ENCODE measurements around the gene COL25A1. TPM values are rescaled to one million over a fixed set of nuclear protein-coding genes. Genes with fewer than 3 reads are reported as not detected.

The COL25A1 gene
- total RNA-seq, 2 donors from 2014 or later, result 4.0 to 6.2 TPM

GRCh38 chr4:108833046-108833445, 469.4 kb downstream of the COL25A1 start:
- Mint-ChIP-seq H3K4me1 (peaks cover 5% of the 10 kb centered on the region), H3K4me3 (no peak overlapping the region), H3K27me3 (ENCODE audit: insufficient read depth) (peaks cover 21% of the 10 kb centered on the region), H3K36me3 (ENCODE audit: low read depth) (no peaks in the 10 kb centered on the region), H3K27ac (no peak overlapping the region), H3K9me3 (no peaks in the 10 kb centered on the region)
- peak; percentile 35 for TF ChIP-seq CTCF (conservative IDR thresholded peaks at IDR 0.05)
- Histone ChIP-seq H3K27ac (ENCODE audit: low read depth, low read length) (no peak overlapping the region), H3K9me3 (ENCODE audit: control insufficient read depth, low read length) (no peaks in the 10 kb centered on the region), H3K4me3 (ENCODE audit: low read length) (no peak overlapping the region), H3K9ac (ENCODE audit: extremely low read depth, low read length, poor library complexity, severe bottlenecking) (no peak overlapping the region), H3K4me1 (ENCODE audit: control insufficient read depth, insufficient read depth, low read length) (no peaks in the 10 kb centered on the region), H3K36me3 (ENCODE audit: control insufficient read depth, insufficient read depth, low read length) (no peaks in the 10 kb centered on the region), H3K27me3 (ENCODE audit: control insufficient read depth, insufficient read depth, low read length, poor library complexity, severe bottlenecking) (peaks cover 40% of the 10 kb centered on the region)
- DNase-seq, result no peak
- 93 to 100% methylated on average over 1 to 4 of the region's 4 CpGs for WGBS, 2 experiments (ENCODE audit: insufficient coverage in 1 of 2, insufficient read length in 1 of 2)

- no peak for TF ChIP-seq CTCF (conservative IDR thresholded peaks at IDR 0.05)
- Mint-ChIP-seq H3K9me3 (no peaks in the 10 kb centered on the region), H3K36me3 (ENCODE audit: low read depth) (no peaks in the 10 kb centered on the region), H3K27me3 (ENCODE audit: insufficient read depth) (peaks cover 30% of the 10 kb centered on the region), H3K27ac (no peak overlapping the region), H3K4me3 (no peak overlapping the region), H3K4me1 (peaks cover 5% of the 10 kb centered on the region)
- Histone ChIP-seq H3K4me1 (ENCODE audit: control insufficient read depth, insufficient read depth, low read length) (no peaks in the 10 kb centered on the region), H3K27me3 (ENCODE audit: control insufficient read depth, insufficient read depth, low read length, poor library complexity, severe bottlenecking) (peaks cover 46% of the 10 kb centered on the region), H3K9me3 (ENCODE audit: control insufficient read depth, low read length) (peaks cover 11% of the 10 kb centered on the region), H3K9ac (ENCODE audit: extremely low read depth, low read length, poor library complexity, severe bottlenecking) (no peak overlapping the region), H3K4me3 (ENCODE audit: low read length) (no peak overlapping the region), H3K27ac (ENCODE audit: low read depth, low read length) (no peak overlapping the region), H3K36me3 (ENCODE audit: control insufficient read depth, insufficient read depth, low read length) (no peaks in the 10 kb centered on the region)
- WGBS, 2 experiments (ENCODE audit: insufficient coverage in 1 of 2, insufficient read length in 1 of 2), result 89% methylated on average over 3 of the region's 3 CpGs; no CpG with 5 or more reads in 1 of the 2 experiments
- DNase-seq, result no peak
Observed at GRCh38 chr4:108831886-108832285, 470.6 kb downstream of the COL25A1 start.

GRCh38 chr4:108831291-108831690, 471.2 kb downstream of the COL25A1 start:
- Mint-ChIP-seq H3K36me3 (ENCODE audit: low read depth) (no peaks in the 10 kb centered on the region), H3K27me3 (ENCODE audit: insufficient read depth) (peaks cover 36% of the 10 kb centered on the region), H3K4me3 (no peak overlapping the region), H3K9me3 (no peaks in the 10 kb centered on the region), H3K27ac (no peak overlapping the region), H3K4me1 (peaks cover 5% of the 10 kb centered on the region)
- H3K4me1 ChIP-seq (ENCODE audit: control insufficient read depth, insufficient read depth, low read length), result no peaks in the 10 kb centered on the region
- H3K9ac ChIP-seq (ENCODE audit: extremely low read depth, low read length, poor library complexity, severe bottlenecking), result no peak overlapping the region
- no peak overlapping the region for H3K4me3 ChIP-seq (ENCODE audit: low read length)
- TF ChIP-seq CTCF (conservative IDR thresholded peaks at IDR 0.05), result no peak
- peaks cover 52% of the 10 kb centered on the region for H3K27me3 ChIP-seq (ENCODE audit: control insufficient read depth, insufficient read depth, low read length, poor library complexity, severe bottlenecking)
- WGBS, 2 experiments (ENCODE audit: insufficient coverage in 1 of 2, insufficient read length in 1 of 2), result 73% methylated on average over 1 of the region's 1 CpG; no CpG with 5 or more reads in 1 of the 2 experiments
- no peak overlapping the region for H3K27ac ChIP-seq (ENCODE audit: low read depth, low read length)
- H3K36me3 ChIP-seq (ENCODE audit: control insufficient read depth, insufficient read depth, low read length), result no peaks in the 10 kb centered on the region
- DNase-seq, result no peak
- peaks cover 15% of the 10 kb centered on the region for H3K9me3 ChIP-seq (ENCODE audit: control insufficient read depth, low read length)

Data from endodermal cell (in vitro differentiated cells).